B cell (primary cell): Measurements from ENCODE around the gene MAP3K6.

Experiments
- CTCF ChIP-seq: fragments of 200-600 bp; IDR thresholded peaks from one replicate; pipeline ENCODE4 v1.8.0; 2022; ENCODE audit warnings: antibody characterized with exemption, mild to moderate bottlenecking
- EZH2 ChIP-seq: IDR thresholded peaks from 2 replicates; pipeline ENCODE4 v1.6.1; 2012; ENCODE audit warnings: borderline replicate concordance, low read depth, mild to moderate bottlenecking, moderate library complexity, low read length; ENCODE audit not compliant: insufficient read depth, poor library complexity, severe bottlenecking

- TF ChIP-seq CTCF (no peak), EZH2 (no peak)
These were observed 41.5 kb downstream of the MAP3K6 start for GRCh38 chr1:27325286-27325685.
